ENCODE data around the gene TMEM89. TPM values are rescaled to one million over a fixed set of nuclear protein-coding genes. Genes with fewer than 3 reads are reported as not detected.
A peak's percentile ranks its signal among the peaks of the same experiment; 100 is the strongest.

The TMEM89 gene
- total and polyA plus RNA-seq, 2 donors (not counting 1 experiment from before 2014, with no cell fraction given) = not detected

DNA sequence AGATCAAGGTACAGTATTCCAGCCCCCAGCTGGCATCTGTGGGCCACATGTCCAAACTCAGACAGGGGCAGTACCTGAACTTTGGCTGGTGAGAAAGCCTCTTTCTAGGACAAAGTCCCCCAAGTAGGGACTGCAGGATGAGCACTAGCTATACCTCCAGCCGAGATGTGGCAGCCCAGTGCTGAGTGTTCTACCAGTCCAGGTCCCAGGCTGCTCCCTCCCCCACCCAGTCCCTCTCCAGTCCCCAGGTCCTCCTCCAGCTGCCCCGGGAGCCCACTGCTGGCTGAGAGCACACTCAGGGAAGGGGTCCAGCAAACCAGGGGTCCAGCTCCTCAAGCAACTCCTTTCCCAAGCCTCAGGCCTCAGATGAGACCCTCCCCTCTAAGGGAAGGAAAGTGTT, 12.2 kb upstream of the TMEM89 start:
- Histone ChIP-seq H4K20me1 (ENCODE audit: control insufficient read depth, insufficient read depth, low read length, poor library complexity, severe bottlenecking) (no peaks in the 10 kb centered on the region), H3K27ac (ENCODE audit: low read length in 2 of 2) (no peak overlapping the region), H2AFZ (ENCODE audit: insufficient read depth, low read depth, low read length, poor library complexity, severe bottlenecking) (no peak overlapping the region), H3K9me3 (ENCODE audit: control extremely low read depth in 1 of 3, control insufficient read depth in 2 of 3, insufficient read depth in 1 of 3, low read length in 2 of 3) (no peaks in the 10 kb centered on the region), H3K36me3 (replicated peaks in 1 of 2; ENCODE audit: control extremely low read depth in 1 of 2, control insufficient read depth in 1 of 2, extremely low read depth in 1 of 2, insufficient read depth in 2 of 2, low read length in 1 of 2) (no peaks in the 10 kb centered on the region), H3K27me3 (replicated peaks in 1 of 4; ENCODE audit: control extremely low read depth in 1 of 4, control insufficient read depth in 3 of 4, insufficient read depth in 4 of 4, low read length in 3 of 4) (no peaks in the 10 kb centered on the region), H3K79me2 (ENCODE audit: control insufficient read depth, insufficient read depth, low read length) (no peaks in the 10 kb centered on the region), H3K4me1 (ENCODE audit: control insufficient read depth in 2 of 2, insufficient read depth in 2 of 2, low read length in 2 of 2) (peaks cover 11 to 17% of the 10 kb centered on the region in 2 donors), H3K9ac (ENCODE audit: low read length) (no peak overlapping the region), H3K4me2 (replicated peaks; ENCODE audit: low read depth, low read length, poor library complexity, severe bottlenecking) (no peak overlapping the region), H3K4me3 (ENCODE audit: control extremely low read depth in 1 of 5, extremely low read depth in 1 of 5, insufficient read depth in 1 of 5, low read depth in 2 of 5, low read length in 4 of 5) (no peak overlapping the region)
- H3K9me3 Mint-ChIP-seq (ENCODE audit: insufficient read depth) = no peaks in the 10 kb centered on the region
- CTCF ChIA-PET = interaction anchor here (0.9 to 1.5 kb wide), 4 partner anchors 21 to 105 kb away, joined by 3 to 4 read pairs (median 3); no protein-coding TSS in a partner anchor
- intact Hi-C loops (cut with micrococcal nuclease) = loop anchor here (2.0 kb wide), 1 partner anchor 161 kb away; no protein-coding TSS in a partner anchor
- no peak overlapping the region for H3K27ac Mint-ChIP-seq
- no peaks in the 10 kb centered on the region for H3K27me3 Mint-ChIP-seq
- TF ChIP-seq EZH2 (IDR thresholded peaks at IDR 0.05; ENCODE audit: borderline replicate concordance, insufficient read depth, low read depth, low read length, poor library complexity, severe bottlenecking) = no peak
- 100% methylated on average over 1 of the region's 2 CpGs for WGBS (ENCODE audit: insufficient coverage)
- ATAC-seq (ENCODE audit: low read depth) = no peak
- peaks cover 13% of the 10 kb centered on the region for H3K4me1 Mint-ChIP-seq
- peak overlapping the region; percentile 39 for H3K4me3 Mint-ChIP-seq
- DNase-seq = no peak
- POLR2A ChIA-PET = interaction anchor here (0.5 kb wide), 1 partner anchor 159 kb away, joined by 11 read pairs; no protein-coding TSS in a partner anchor

DNA sequence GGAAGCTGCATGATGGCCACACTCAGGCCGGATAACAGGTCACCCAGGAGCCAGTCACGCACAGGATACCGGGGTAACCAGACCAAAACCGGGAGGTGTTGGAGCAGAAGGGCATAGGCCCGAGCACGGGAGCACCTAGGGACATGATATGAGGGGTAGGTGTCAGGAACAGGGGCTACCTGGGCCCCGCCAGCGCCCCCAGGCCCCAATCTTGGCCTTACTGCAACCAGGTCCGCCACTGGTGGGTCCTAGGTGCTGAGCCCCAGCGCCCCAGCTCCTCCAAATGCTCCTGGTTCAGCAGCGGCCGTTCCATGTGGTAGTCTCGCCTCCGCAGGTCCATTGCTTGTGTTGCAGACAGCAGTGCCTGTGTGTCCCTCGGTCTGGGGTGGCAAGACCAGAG, 11.7 kb upstream of the TMEM89 start:
- Histone ChIP-seq H3K79me2 (ENCODE audit: control insufficient read depth, insufficient read depth, low read length) (no peaks in the 10 kb centered on the region), H3K4me2 (replicated peaks; ENCODE audit: low read depth, low read length, poor library complexity, severe bottlenecking) (no peak overlapping the region), H2AFZ (ENCODE audit: insufficient read depth, low read depth, low read length, poor library complexity, severe bottlenecking) (no peak overlapping the region), H3K9ac (ENCODE audit: low read length) (no peak overlapping the region), H3K9me3 (ENCODE audit: control extremely low read depth in 1 of 3, control insufficient read depth in 2 of 3, insufficient read depth in 1 of 3, low read length in 2 of 3) (no peaks in the 10 kb centered on the region), H3K27me3 (replicated peaks in 1 of 4; ENCODE audit: control extremely low read depth in 1 of 4, control insufficient read depth in 3 of 4, insufficient read depth in 4 of 4, low read length in 3 of 4) (no peaks in the 10 kb centered on the region), H3K4me1 (ENCODE audit: control insufficient read depth in 2 of 2, insufficient read depth in 2 of 2, low read length in 2 of 2) (peaks cover 11 to 17% of the 10 kb centered on the region in 2 donors), H3K4me3 (ENCODE audit: control extremely low read depth in 1 of 5, extremely low read depth in 1 of 5, insufficient read depth in 1 of 5, low read depth in 2 of 5, low read length in 4 of 5) (no peak overlapping the region), H3K36me3 (replicated peaks in 1 of 2; ENCODE audit: control extremely low read depth in 1 of 2, control insufficient read depth in 1 of 2, extremely low read depth in 1 of 2, insufficient read depth in 2 of 2, low read length in 1 of 2) (no peaks in the 10 kb centered on the region), H3K27ac (ENCODE audit: low read length in 2 of 2) (no peak overlapping the region), H4K20me1 (ENCODE audit: control insufficient read depth, insufficient read depth, low read length, poor library complexity, severe bottlenecking) (no peaks in the 10 kb centered on the region)
- no peak for ATAC-seq (ENCODE audit: low read depth)
- Mint-ChIP-seq H3K4me3 (peak overlapping the region; percentile 39), H3K9me3 (ENCODE audit: insufficient read depth) (no peaks in the 10 kb centered on the region), H3K27ac (no peak overlapping the region), H3K27me3 (no peaks in the 10 kb centered on the region), H3K4me1 (peaks cover 13% of the 10 kb centered on the region)
- no peak for DNase-seq
- TF ChIP-seq, protein P1, sequence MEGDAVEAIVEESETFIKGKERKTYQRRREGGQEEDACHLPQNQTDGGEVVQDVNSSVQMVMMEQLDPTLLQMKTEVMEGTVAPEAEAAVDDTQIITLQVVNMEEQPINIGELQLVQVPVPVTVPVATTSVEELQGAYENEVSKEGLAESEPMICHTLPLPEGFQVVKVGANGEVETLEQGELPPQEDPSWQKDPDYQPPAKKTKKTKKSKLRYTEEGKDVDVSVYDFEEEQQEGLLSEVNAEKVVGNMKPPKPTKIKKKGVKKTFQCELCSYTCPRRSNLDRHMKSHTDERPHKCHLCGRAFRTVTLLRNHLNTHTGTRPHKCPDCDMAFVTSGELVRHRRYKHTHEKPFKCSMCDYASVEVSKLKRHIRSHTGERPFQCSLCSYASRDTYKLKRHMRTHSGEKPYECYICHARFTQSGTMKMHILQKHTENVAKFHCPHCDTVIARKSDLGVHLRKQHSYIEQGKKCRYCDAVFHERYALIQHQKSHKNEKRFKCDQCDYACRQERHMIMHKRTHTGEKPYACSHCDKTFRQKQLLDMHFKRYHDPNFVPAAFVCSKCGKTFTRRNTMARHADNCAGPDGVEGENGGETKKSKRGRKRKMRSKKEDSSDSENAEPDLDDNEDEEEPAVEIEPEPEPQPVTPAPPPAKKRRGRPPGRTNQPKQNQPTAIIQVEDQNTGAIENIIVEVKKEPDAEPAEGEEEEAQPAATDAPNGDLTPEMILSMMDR (IDR thresholded peaks at IDR 0.05) = no peak
- no peak for TF ChIP-seq EZH2 (IDR thresholded peaks at IDR 0.05; ENCODE audit: borderline replicate concordance, insufficient read depth, low read depth, low read length, poor library complexity, severe bottlenecking)
- ChIA-PET CTCF (interaction anchor here (0.9 to 1.2 kb wide), 2 partner anchors 78 to 105 kb away, joined by 3 to 4 read pairs; no protein-coding TSS in a partner anchor), POLR2A (no interaction called here)
- intact Hi-C loops (cut with micrococcal nuclease) = no loop called here
- 98% methylated on average over 15 of the region's 15 CpGs for WGBS (ENCODE audit: insufficient coverage)
